AG09309 (cell line): Measurements from ENCODE around the gene FARS2.

Experiments used
- DNase-seq: peaks from one replicate; pipeline ENCODE4 v3.0.0-alpha.2; 2010; ENCODE audit warnings: low read depth
- H3K4me3 ChIP-seq: 2 replicates; pipeline ENCODE4 v1.5.1; 2011; ENCODE audit warnings: mild to moderate bottlenecking, low read depth, low read length, moderate library complexity; ENCODE audit not compliant: control insufficient read depth
- CTCF ChIP-seq: IDR thresholded peaks from 2 replicates; pipeline ENCODE4 v1.5.1; 2011; ENCODE audit warnings: mild to moderate bottlenecking, low read depth, low read length, inconsistent platforms; ENCODE audit not compliant: insufficient read depth, control insufficient read depth; ENCODE audit errors: missing control alignments

The FARS2 gene

GRCh38 chr6:5271926-5272325 is 10.6 kb downstream of the FARS2 start:
- DNase-seq: no peak
- H3K4me3 ChIP-seq: no peak overlapping the region
- TF ChIP-seq CTCF: no peak

GRCh38 chr6:5274231-5274630 is 12.9 kb downstream of the FARS2 start:
- DNase-seq: no peak
- no peak for TF ChIP-seq CTCF
- H3K4me3 ChIP-seq: no peak overlapping the region

GRCh38 chr6:5275497-5275896 is 14.2 kb downstream of the FARS2 start:
- no peak overlapping the region for H3K4me3 ChIP-seq
- TF ChIP-seq CTCF: no peak
- DNase-seq: no peak

GRCh38 chr6:5276581-5276980 is 15.3 kb downstream of the FARS2 start:
- H3K4me3 ChIP-seq: no peak overlapping the region
- TF ChIP-seq CTCF: no peak
- DNase-seq: no peak

GRCh38 chr6:5277589-5277988 is 16.3 kb downstream of the FARS2 start:
- no peak for DNase-seq
- no peak overlapping the region for H3K4me3 ChIP-seq
- TF ChIP-seq CTCF: no peak

GRCh38 chr6:5278047-5278446 is 16.7 kb downstream of the FARS2 start:
- TF ChIP-seq CTCF: no peak
- DNase-seq: no peak
- H3K4me3 ChIP-seq: no peak overlapping the region

- no peak overlapping the region for H3K4me3 ChIP-seq
- no peak for DNase-seq
- no peak for TF ChIP-seq CTCF
These were observed 17.3 kb downstream of the FARS2 start for GRCh38 chr6:5278565-5279120.
